Endothelial cell of umbilical vein (primary cell): Measurements from ENCODE around the gene CTSF. TPM values are rescaled to one million over a fixed set of nuclear protein-coding genes. Genes with fewer than 3 reads are reported as not detected.

ENCODE experiments used
- BruUV-seq: library from RNA; stranded (reverse); fragments of 400-500 nt; replicated peaks from 2 replicates; lab custom pipeline; 2021; lab: Mats Ljungman, UMichigan
- CTCF ChIA-PET: fragments of 300-600, 350-600 bp; sonication (Branson Sonifier 250); formaldehyde crosslinking; loops from one replicate; lab custom pipeline; 2021; ENCODE audit warnings: antibody characterized with exemption, inconsistent platforms; lab: Charles Lee
- POLR2A ChIA-PET: fragments of 300-600, 350-600 bp; sonication (Branson Sonifier 250); formaldehyde crosslinking; loops from one replicate; lab custom pipeline; 2021; ENCODE audit warnings: antibody characterized with exemption, inconsistent platforms; lab: Charles Lee
- DNase-seq: peaks from one replicate; pipeline ENCODE4 v3.0.0-alpha.2; 2011; ENCODE audit warnings: low read depth, low spot score
- FAIRE-seq: peaks from 2 replicates; lab custom pipeline; 2011; peaks lifted over from hg19 to GRCh38; lab: Jason Lieb, UNC
- H2AFZ ChIP-seq: 2 replicates; pipeline ENCODE4 v1.6.0; 2012; ENCODE audit warnings: low read depth, low read length, control low read depth, inconsistent platforms
- H3K27ac ChIP-seq: 2 replicates; pipeline ENCODE4 v1.5.1; 2011; ENCODE audit warnings: low read depth, mild to moderate bottlenecking, control low read depth, low read length, moderate library complexity; ENCODE audit not compliant: insufficient read depth
- H3K27me3 ChIP-seq, 2 experiments: 2 replicates each; pipeline versions ENCODE4 v1.6.0 to v1.6.1; 2011; ENCODE audit warnings: low read length in 2 of 2, mixed read lengths in 1 of 2; ENCODE audit not compliant: control insufficient read depth in 2 of 2, insufficient read depth in 2 of 2
- H3K36me3 ChIP-seq, 2 experiments: 2 replicates in 1 of 2; 3 replicates in 1 of 2; pipeline ENCODE4 v1.5.1; 2011; ENCODE audit warnings: low read length in 2 of 2, mild to moderate bottlenecking in 1 of 2, moderate library complexity in 1 of 2; ENCODE audit not compliant: control insufficient read depth in 2 of 2, insufficient read depth in 2 of 2; ENCODE audit errors: extremely low read depth in 1 of 2
- H3K4me1 ChIP-seq: 3 replicates; pipeline ENCODE4 v1.5.1; 2011; ENCODE audit warnings: mild to moderate bottlenecking, low read length; ENCODE audit not compliant: control insufficient read depth, insufficient read depth; ENCODE audit errors: extremely low read depth
- H3K4me2 ChIP-seq: 2 replicates; pipeline ENCODE4 v1.6.1; 2011; ENCODE audit warnings: low read length, control low read depth, mixed read lengths; ENCODE audit not compliant: insufficient read depth
- H3K4me3 ChIP-seq, 3 experiments: fragments of 200-600 bp in 1 of 3; sonication (generic), shearing (Covaris generic) in 1 of 3; replicated peaks in 1 of 3; 2 replicates each; pipeline ENCODE4 v1.5.1; 2011 to 2016; ENCODE audit warnings: control low read depth in 3 of 3, low read length in 3 of 3, mild to moderate bottlenecking in 2 of 3, inconsistent platforms in 1 of 3, low read depth in 1 of 3, moderate library complexity in 1 of 3; ENCODE audit not compliant: insufficient read depth in 1 of 3
- H3K79me2 ChIP-seq: 2 replicates; pipeline ENCODE4 v1.6.0; 2012; ENCODE audit warnings: low read length, inconsistent platforms; ENCODE audit not compliant: control insufficient read depth, insufficient read depth
- H3K9ac ChIP-seq: replicated peaks from 2 replicates; pipeline ENCODE3; 2011; ENCODE audit warnings: low read length, control low read depth; ENCODE audit not compliant: insufficient read depth; ENCODE audit errors: extremely low read depth
- H3K9me1 ChIP-seq: replicated peaks from 3 replicates; pipeline ENCODE4 v1.6.0; 2011; ENCODE audit warnings: mild to moderate bottlenecking, low read length; ENCODE audit not compliant: control insufficient read depth, insufficient read depth; ENCODE audit errors: extremely low read depth
- H3K9me3 ChIP-seq: replicated peaks from 2 replicates; pipeline ENCODE4 v1.5.1; 2012; ENCODE audit warnings: low read length, inconsistent platforms; ENCODE audit not compliant: control insufficient read depth, insufficient read depth
- H4K20me1 ChIP-seq: replicated peaks from 2 replicates; pipeline ENCODE3; 2011; ENCODE audit warnings: mild to moderate bottlenecking, low read length; ENCODE audit not compliant: control insufficient read depth, insufficient read depth; ENCODE audit errors: extremely low read depth
- EZH2 ChIP-seq: IDR thresholded peaks from 2 replicates; pipeline ENCODE4 v1.6.1; 2012; ENCODE audit warnings: borderline replicate concordance, low read depth, mild to moderate bottlenecking, moderate library complexity, low read length, inconsistent platforms; ENCODE audit not compliant: severe bottlenecking
- FOS ChIP-seq: IDR thresholded peaks from 2 replicates; pipeline ENCODE4 v1.6.1; 2011; ENCODE audit warnings: mild to moderate bottlenecking, low read length, moderate library complexity, borderline replicate concordance; ENCODE audit not compliant: insufficient read depth
- GATA2 ChIP-seq: IDR thresholded peaks from 2 replicates; pipeline ENCODE4 v1.7.0; 2011; ENCODE audit warnings: low read depth, mild to moderate bottlenecking, moderate library complexity, mixed read lengths, low read length; ENCODE audit not compliant: insufficient read length, insufficient read depth
- MYC ChIP-seq: IDR thresholded peaks from one replicate; pipeline ENCODE4 v1.6.1; 2011; ENCODE audit warnings: mild to moderate bottlenecking, low read depth, low read length
- POLR2A ChIP-seq: IDR thresholded peaks from 2 replicates; pipeline ENCODE4 v1.6.1; 2012; ENCODE audit warnings: low read depth, mild to moderate bottlenecking, control low read depth, low read length
- POLR2AphosphoS5 ChIP-seq: IDR thresholded peaks from 2 replicates; pipeline ENCODE4 v1.6.1; 2012; ENCODE audit warnings: low read depth, mild to moderate bottlenecking, control low read depth, low read length, moderate library complexity; ENCODE audit not compliant: insufficient read depth
- dilution Hi-C: fragments of 300-500 bp; cut with MboI; formaldehyde crosslinking; loops from one replicate; pipeline ENCODE4 v1.15.0; 2019; ENCODE audit warnings: low sequenced_read_pairs; ENCODE audit not compliant: extremely low pct_ligation_motif_present
- intact Hi-C: fragments of 100-400 bp; cut with micrococcal nuclease; formaldehyde crosslinking; loops from one replicate; pipeline ENCODE4 v1.10.0; 2022
- polyA plus RNA-seq, 4 experiments: library from polyadenylated mRNA; depleted of rRNA in 3 of 4; stranded (reverse) in 3 of 4; unstranded in 1 of 4; fragments of >200 nt; gene quantifications; 2 replicates each; pipeline versions ENCODE4 v1.2.1 to v1.2.3, GENCODE V29; 2011 to 2012; ENCODE audit warnings: missing spikeins in 1 of 4
- total RNA-seq: library from RNA; stranded (reverse); gene quantifications from 2 replicates; pipeline ENCODE4 v1.2.3, GENCODE V29; 2021
- TF ChIP-seq, protein P1 (sequence below), 2 donors: IDR thresholded peaks; 1 replicate in 1 of 2; 2 replicates in 1 of 2; pipeline ENCODE4 v1.5.1; 2011; ENCODE audit warnings: low read length in 2 of 2, mild to moderate bottlenecking in 2 of 2, moderate library complexity in 2 of 2, control low read depth in 1 of 2, inconsistent platforms in 1 of 2, low read depth in 1 of 2; ENCODE audit not compliant: insufficient read depth in 1 of 2; ENCODE audit errors: extremely low read depth in 1 of 2
- TF ChIP-seq, protein P2 (sequence below): IDR thresholded peaks from 2 replicates; pipeline ENCODE4 v1.6.1; 2011; ENCODE audit not compliant: insufficient read depth, insufficient read length

The CTSF gene
- total and polyA plus RNA-seq, 2 donors (not counting 3 experiments of a cell fraction or from before 2014, with no cell fraction given) = 14.4 to 27.7 TPM

DNA sequence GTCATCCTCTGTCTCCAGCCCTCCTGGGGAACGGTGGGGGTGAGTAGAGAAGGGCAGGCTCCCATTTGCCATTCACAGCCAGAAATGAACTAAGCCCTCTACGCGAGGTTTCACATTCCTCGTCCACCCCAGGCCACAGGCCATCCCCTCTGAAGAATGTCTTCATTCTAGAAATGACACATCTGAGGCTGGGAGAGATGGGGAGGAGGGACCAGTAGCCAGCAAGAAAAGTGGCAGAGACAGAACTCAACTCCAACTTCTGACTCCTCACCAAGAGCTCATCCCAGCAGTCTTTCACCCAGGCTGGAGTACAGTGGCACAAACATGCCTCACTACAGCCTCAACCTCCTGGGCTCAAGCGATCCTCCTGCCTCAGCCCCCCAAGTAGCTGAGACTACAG, 3.4 kb downstream of the CTSF start:
- Histone ChIP-seq H3K79me2 (no peaks in the 10 kb centered on the region), H3K9ac (no peak overlapping the region), H2AFZ (no peak overlapping the region), H3K36me3 (no peaks in the 10 kb centered on the region), H3K4me1 (peaks cover 3% of the 10 kb centered on the region), H3K9me1 (no peaks in the 10 kb centered on the region), H4K20me1 (no peaks in the 10 kb centered on the region), H3K27me3 (no peaks in the 10 kb centered on the region), H3K4me2 (no peak overlapping the region), H3K9me3 (no peaks in the 10 kb centered on the region), H3K27ac (no peak overlapping the region), H3K4me3 (no peak overlapping the region)
- DNase-seq = no peak
- FAIRE-seq = no peak
- dilution Hi-C loops (no loop called here), intact Hi-C loops (no loop called here)
- ChIA-PET CTCF (no interaction called here), POLR2A (no interaction called here)
- no TSS peak for BruUV-seq
- TF ChIP-seq EZH2 = no peak
- no peak for TF ChIP-seq POLR2AphosphoS5
- no peak for TF ChIP-seq POLR2A
- TF ChIP-seq, protein P1, sequence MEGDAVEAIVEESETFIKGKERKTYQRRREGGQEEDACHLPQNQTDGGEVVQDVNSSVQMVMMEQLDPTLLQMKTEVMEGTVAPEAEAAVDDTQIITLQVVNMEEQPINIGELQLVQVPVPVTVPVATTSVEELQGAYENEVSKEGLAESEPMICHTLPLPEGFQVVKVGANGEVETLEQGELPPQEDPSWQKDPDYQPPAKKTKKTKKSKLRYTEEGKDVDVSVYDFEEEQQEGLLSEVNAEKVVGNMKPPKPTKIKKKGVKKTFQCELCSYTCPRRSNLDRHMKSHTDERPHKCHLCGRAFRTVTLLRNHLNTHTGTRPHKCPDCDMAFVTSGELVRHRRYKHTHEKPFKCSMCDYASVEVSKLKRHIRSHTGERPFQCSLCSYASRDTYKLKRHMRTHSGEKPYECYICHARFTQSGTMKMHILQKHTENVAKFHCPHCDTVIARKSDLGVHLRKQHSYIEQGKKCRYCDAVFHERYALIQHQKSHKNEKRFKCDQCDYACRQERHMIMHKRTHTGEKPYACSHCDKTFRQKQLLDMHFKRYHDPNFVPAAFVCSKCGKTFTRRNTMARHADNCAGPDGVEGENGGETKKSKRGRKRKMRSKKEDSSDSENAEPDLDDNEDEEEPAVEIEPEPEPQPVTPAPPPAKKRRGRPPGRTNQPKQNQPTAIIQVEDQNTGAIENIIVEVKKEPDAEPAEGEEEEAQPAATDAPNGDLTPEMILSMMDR (IDR thresholded peaks at IDR 0.05; ENCODE audit: extremely low read depth in 1 of 2, insufficient read depth in 1 of 2, low read depth in 1 of 2, low read length in 2 of 2) = no peak
- TF ChIP-seq, protein P2, sequence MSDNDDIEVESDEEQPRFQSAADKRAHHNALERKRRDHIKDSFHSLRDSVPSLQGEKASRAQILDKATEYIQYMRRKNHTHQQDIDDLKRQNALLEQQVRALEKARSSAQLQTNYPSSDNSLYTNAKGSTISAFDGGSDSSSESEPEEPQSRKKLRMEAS = no peak
- no peak for TF ChIP-seq GATA2
- TF ChIP-seq MYC = no peak
- TF ChIP-seq FOS = no peak
